ENCODE results near the gene ZNF438.

GRCh38 chr10:30979956-30980355 lies 51.7 kb downstream of the ZNF438 start:
- TF ChIP-seq CTCF (IDR thresholded peaks at IDR 0.05) = no peak
- no peak for TF ChIP-seq EZH2 (IDR thresholded peaks at IDR 0.05)

Data from neural progenitor cell (in vitro differentiated cells).